ENCODE results near the gene ATP1A4. TPM values are rescaled to one million over a fixed set of nuclear protein-coding genes. Genes with fewer than 3 reads are reported as not detected.
"Not testable (repeated sequence)": the region's sequence is repeated elsewhere in the genome, so short reads cannot be mapped to it uniquely, and the experiment has no call there.

The ATP1A4 gene
- total and polyA plus RNA-seq, 2 donors from 2014 or later: 0.19 TPM; not detected in 1

DNA sequence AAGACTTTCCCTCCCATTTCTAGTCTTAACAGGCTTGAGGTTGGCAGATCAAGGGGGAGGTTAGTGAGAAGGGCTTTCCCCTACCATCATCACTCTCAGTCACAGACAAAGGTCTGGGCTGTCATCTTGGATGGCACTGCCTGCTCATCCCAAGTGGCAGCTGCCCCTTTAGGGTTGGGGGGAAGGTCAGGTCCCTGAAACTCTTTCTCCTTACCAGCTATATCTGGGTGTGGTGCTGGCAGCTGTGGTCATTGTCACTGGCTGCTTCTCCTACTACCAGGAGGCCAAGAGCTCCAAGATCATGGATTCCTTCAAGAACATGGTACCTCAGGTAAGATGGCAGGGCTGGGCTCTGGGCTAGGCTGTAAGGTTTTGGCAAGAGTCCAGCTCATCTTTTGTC, 27.7 kb upstream of the ATP1A4 start:
- H3K9ac ChIP-seq (ENCODE audit: low read length in 3 of 3): no peak overlapping the region
- no peak for TF ChIP-seq CTCF (IDR thresholded peaks at IDR 0.05; ENCODE audit: borderline replicate concordance, extremely low read depth, insufficient read depth)
- FAIRE-seq: no peak
- H3K36me3 ChIP-seq (ENCODE audit: control insufficient read depth in 2 of 3, insufficient read depth in 3 of 3, low read length in 3 of 3): no peaks in the 10 kb centered on the region
- no peak overlapping the region for H3K4me3 ChIP-seq (ENCODE audit: low read length in 3 of 3)
- no peaks in the 10 kb centered on the region for H3K9me3 ChIP-seq (ENCODE audit: control insufficient read depth in 2 of 3, insufficient read depth in 1 of 3, low read length in 3 of 3)
- intact Hi-C loops (cut with DNase I): no loop called here
- H3K27ac ChIP-seq (ENCODE audit: low read depth in 2 of 2, low read length in 2 of 2): no peak overlapping the region
- H3K4me1 ChIP-seq (ENCODE audit: control insufficient read depth in 2 of 3, insufficient read depth in 2 of 3, low read depth in 1 of 3, low read length in 3 of 3): no peaks in the 10 kb centered on the region
- DNase-seq: peak in 1 of 5 donors; percentile 20
- no peaks in the 10 kb centered on the region for H3K27me3 ChIP-seq (ENCODE audit: control insufficient read depth, insufficient read depth, low read length)

GRCh38 chr1:160124705-160125478, 26.5 kb upstream of the ATP1A4 start:
- DNase-seq (peak in 1 of 5 donors; percentile 32), FAIRE-seq (no peak)
- H3K4me1 ChIP-seq (ENCODE audit: control insufficient read depth in 2 of 3, insufficient read depth in 2 of 3, low read depth in 1 of 3, low read length in 3 of 3): no peaks in the 10 kb centered on the region
- H3K36me3 ChIP-seq (ENCODE audit: control insufficient read depth in 2 of 3, insufficient read depth in 3 of 3, low read length in 3 of 3): no peaks in the 10 kb centered on the region
- H3K27me3 ChIP-seq (ENCODE audit: control insufficient read depth, insufficient read depth, low read length): no peaks in the 10 kb centered on the region
- no peak for TF ChIP-seq CTCF (IDR thresholded peaks at IDR 0.05; ENCODE audit: borderline replicate concordance, extremely low read depth, insufficient read depth)
- no peaks in the 10 kb centered on the region for H3K9me3 ChIP-seq (ENCODE audit: control insufficient read depth in 2 of 3, insufficient read depth in 1 of 3, low read length in 3 of 3)
- H3K4me3 ChIP-seq (ENCODE audit: low read length in 3 of 3): no peak overlapping the region
- no peak overlapping the region for H3K27ac ChIP-seq (ENCODE audit: low read depth in 2 of 2, low read length in 2 of 2)
- intact Hi-C loops (cut with DNase I): no loop called here
- H3K9ac ChIP-seq (ENCODE audit: low read length in 3 of 3): no peak overlapping the region

GRCh38 chr1:160125746-160126145, 25.7 kb upstream of the ATP1A4 start:
- Histone ChIP-seq H3K9ac (ENCODE audit: low read length in 3 of 3) (no peak overlapping the region), H3K9me3 (ENCODE audit: control insufficient read depth in 2 of 3, insufficient read depth in 1 of 3, low read length in 3 of 3) (no peaks in the 10 kb centered on the region), H3K27me3 (ENCODE audit: control insufficient read depth, insufficient read depth, low read length) (no peaks in the 10 kb centered on the region), H3K4me3 (ENCODE audit: low read length in 3 of 3) (no peak overlapping the region), H3K27ac (ENCODE audit: low read depth in 2 of 2, low read length in 2 of 2) (no peak overlapping the region), H3K4me1 (ENCODE audit: control insufficient read depth in 2 of 3, insufficient read depth in 2 of 3, low read depth in 1 of 3, low read length in 3 of 3) (no peaks in the 10 kb centered on the region), H3K36me3 (ENCODE audit: control insufficient read depth in 2 of 3, insufficient read depth in 3 of 3, low read length in 3 of 3) (no peaks in the 10 kb centered on the region)
- DNase-seq (peak in 1 of 5 donors; percentile 2), FAIRE-seq (no peak)
- intact Hi-C loops (cut with DNase I): no loop called here
- no peak for TF ChIP-seq CTCF (IDR thresholded peaks at IDR 0.05; ENCODE audit: borderline replicate concordance, extremely low read depth, insufficient read depth)

DNA sequence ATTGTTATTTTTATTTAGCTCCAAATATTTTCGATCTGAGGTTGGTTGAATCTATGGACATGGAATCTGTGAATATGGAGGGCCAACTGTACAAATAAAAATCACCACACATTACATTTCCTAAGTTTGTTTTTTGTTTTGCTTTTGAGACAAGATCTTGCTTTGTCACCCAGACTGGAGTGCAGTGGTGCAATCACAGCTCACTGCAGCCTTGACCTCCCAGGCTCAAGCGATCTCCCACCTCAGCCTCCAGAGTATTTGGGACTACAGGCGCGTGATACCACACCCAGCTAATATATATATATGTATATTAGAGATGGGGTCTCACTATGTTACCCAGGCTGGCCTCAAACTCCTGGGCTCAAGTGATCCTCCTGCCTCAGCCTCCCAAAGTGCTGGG, 25.1 kb upstream of the ATP1A4 start:
- DNase-seq; H3K9ac ChIP-seq (ENCODE audit: low read length in 3 of 3); intact Hi-C loops (cut with DNase I): not testable (repeated sequence)

More for the DNA sequence above, 25.1 kb upstream of the ATP1A4 start:
- not testable (repeated sequence) for H3K4me3 ChIP-seq (ENCODE audit: low read length in 3 of 3); H3K4me1 ChIP-seq (ENCODE audit: control insufficient read depth in 2 of 3, insufficient read depth in 2 of 3, low read depth in 1 of 3, low read length in 3 of 3); FAIRE-seq; H3K27ac ChIP-seq (ENCODE audit: low read depth in 2 of 2, low read length in 2 of 2); H3K9me3 ChIP-seq (ENCODE audit: control insufficient read depth in 2 of 3, insufficient read depth in 1 of 3, low read length in 3 of 3); H3K36me3 ChIP-seq (ENCODE audit: control insufficient read depth in 2 of 3, insufficient read depth in 3 of 3, low read length in 3 of 3); H3K27me3 ChIP-seq (ENCODE audit: control insufficient read depth, insufficient read depth, low read length)
